NCI-H82 treated with DMSO at 0.1 percent for 48 hours (cell line): ENCODE measurements around the gene EFCAB13.

Experiments
- DNase-seq: peaks from one replicate; lab custom pipeline; 2025; ENCODE audit not compliant: unreplicated experiment; lab: John Stamatoyannopoulos, UW

EFCAB13 gene, protein sequence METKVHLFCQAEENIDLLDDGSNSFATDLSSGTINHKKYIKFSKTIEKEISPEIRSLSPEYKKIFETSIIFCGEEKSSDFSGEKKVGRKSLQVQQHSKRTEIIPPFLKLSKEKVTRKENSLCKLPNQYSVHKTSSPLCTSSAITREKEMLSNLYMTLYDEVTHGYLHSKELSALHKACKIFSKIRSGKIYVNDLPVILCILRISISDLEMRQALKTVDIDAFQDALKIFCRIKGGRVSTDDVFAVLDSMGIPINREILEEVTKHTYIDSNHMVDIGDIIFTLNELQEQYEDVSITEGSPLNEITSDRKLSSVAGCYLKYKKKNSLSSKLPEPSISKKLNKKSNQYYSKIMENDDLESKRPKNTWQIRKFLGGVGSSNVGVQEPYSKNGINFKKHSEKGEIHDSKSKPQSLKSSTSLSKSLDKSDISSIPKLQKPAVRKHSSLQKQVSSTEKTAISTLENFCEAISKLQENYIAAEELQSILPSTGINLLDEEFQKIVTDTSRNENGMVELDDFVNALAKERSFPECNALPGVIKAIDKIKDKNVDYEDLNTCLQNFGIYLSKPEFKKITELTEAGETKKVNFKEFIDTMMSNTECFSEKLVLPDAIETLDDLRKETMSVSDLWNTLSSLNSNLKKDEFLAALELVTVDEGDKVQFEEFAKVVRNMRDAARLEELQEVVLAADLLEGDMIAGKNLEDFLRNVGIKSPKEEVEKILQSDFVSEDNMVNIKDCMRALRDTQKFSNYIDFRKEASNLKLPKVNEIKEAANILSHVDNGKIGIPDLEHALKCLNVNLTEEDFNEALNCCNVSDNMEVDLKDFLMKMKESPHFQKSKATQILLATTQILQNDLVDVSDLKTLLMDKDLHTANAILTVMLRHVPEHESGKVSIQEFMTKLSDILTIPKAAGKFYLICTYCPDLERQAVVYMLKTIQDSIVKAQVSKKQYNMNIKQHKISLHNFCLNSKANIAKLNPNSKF

DNA sequence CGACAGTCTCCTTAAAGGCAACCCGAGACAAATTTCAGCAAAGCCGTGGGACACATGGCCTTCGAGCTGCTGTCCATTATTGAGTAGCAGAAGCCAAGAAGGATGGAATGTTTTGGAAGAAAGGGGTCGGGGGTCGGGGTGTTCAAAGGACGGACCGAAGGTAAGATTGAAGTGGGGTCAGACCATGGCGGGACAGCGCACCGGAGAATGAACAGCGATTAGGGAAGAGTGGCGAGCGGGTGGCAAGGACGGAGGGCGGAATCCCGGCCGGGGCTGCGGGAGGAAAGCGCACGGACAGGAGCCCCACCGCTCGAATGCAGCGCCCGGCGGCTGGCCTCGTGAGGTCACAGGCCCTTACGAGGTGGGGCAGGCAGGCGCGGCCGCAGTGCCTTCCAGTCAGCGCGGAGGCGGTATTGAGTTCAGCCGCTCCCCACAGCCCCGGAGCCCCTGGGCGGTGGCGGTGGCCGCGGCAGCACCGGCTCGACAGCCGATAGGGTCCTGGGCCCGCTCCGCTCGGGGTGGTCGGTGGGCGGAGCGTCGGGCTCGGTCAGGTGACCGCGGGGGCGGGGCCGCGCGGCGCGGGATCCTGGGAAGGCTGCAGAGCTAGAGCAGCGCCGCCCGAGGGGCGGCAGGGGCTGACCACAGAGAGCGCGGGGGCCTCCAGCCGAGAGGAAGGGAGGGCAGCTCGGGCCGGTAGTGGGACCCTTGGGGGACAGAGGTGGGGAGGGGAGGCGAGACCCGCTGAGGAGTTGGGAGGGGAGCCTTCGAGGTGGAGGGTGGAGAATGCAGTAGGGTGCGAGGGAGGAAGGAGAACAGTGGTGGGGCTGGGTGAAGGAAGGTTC, at the start of gene EFCAB13:
Gene EFCAB13, plus strand, starts transcription at position 574 of the 842 bp plus-strand sequence. CDS start 4,399 bp downstream, outside the sequence.
- DNase-seq: peak; percentile 77

DNA sequence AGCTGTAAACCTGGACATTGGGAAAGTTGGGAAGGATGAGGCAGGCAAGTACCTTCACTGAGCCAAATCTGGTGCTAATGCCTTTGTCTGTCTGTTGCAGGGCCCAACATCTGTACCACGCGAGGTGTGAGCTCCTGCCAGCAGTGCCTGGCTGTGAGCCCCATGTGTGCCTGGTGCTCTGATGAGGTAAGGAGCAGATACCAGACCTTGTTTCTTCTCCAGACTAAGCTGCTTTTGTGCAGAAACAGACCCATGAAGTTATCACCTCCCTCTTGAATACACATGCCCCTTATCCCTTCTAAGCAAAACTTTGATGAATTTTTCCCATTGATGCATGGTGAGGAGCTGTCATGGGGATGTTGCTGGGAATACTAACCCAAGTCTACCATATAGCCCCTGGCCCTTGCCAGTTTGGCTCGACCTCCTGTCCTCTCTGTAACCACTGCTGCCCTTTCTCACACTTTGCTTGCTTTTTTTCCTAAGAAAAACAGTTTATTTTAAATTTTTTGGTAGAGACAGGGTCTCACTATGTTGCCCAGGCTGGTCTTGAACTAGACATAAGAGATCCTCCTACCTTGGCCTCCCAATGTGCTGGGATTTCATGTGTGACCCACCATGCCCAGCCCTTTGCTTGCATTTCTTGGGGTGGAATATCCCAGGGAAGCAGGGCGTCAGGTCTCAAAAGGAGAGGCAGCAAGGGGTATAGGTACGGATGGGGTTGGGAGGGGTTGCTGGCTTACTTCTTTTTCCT, 49.3 kb upstream of the EFCAB13 start:
- DNase-seq: no peak

DNA sequence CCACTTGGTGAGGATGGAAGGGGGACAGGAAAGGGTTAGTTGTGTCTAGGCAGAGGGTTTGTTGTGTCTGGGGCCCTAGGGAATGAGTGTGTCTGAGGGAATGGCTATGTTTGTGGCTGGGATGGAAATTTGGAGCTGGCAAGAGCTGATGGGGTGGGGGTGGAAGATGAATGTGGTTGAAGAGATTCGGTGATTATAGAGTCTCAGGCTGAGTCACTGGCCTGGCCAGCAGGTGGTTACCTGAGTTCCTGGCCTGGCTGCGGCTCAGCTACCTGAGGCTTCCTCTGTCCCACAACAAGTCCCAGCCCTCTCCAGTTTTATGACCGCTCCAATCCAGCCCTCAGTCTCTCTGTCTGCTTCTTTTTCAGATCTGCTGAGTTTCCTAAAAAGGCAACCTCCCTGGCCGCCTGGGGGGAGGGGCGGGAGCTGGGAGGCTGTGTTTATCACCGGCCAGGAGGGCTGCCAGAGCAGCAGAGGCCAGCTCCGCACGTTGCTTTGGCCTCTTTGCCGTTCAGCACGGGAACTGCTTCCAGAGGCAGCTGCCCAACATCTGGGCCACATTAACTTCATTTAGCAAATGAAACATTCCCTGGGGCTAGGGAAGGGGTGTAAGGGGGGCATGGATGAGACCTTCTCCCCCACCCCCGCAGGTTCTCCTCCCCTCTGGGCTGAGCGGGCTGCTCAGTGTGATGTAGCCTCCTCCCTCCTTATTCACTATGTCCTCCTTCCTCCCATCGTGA, 48.3 kb upstream of the EFCAB13 start:
- DNase-seq: no peak

DNA sequence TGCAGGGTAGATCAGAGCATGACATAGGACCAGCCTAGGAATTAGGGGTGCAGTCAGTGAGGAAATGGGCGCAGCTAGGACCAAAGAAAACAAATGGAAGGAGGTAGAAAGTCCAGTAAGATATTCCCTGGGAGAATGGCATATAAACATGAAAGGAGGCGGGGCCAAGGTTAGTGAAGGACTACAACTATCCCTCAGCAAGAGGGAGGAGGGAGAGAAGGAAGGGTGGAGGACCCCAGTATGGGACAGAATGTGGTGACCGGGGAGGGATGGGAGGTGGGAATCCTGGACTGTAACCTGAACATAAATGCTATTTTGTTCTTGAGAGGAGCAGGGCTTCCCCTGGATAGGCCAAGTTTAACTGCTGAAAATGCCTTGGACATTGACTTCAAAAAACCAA, 47.3 kb upstream of the EFCAB13 start:
- DNase-seq: no peak

DNA sequence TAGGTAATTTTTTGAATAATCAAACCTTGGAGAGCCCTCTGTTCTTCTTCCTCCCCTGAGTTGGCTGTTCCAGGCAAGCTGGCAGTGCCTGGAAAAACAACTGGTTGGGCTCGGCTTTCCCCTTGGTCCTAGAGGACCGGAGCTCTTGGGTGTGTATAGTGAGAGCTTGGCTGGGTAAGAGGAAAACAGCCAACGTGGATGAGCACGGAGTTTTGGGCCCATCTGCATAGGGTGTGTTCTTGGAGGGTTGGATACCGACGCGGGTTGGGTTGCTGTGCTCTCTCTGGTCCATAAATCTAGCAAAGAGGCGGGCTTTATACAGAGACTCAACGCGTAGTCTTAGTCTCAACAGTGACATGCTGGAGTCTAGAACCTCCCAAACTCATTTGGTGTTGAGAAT, 46.9 kb upstream of the EFCAB13 start:
- no peak for DNase-seq

- no peak for DNase-seq
Observed at GRCh38 chr17:47277921-47278320, 45.8 kb upstream of the EFCAB13 start.

DNA sequence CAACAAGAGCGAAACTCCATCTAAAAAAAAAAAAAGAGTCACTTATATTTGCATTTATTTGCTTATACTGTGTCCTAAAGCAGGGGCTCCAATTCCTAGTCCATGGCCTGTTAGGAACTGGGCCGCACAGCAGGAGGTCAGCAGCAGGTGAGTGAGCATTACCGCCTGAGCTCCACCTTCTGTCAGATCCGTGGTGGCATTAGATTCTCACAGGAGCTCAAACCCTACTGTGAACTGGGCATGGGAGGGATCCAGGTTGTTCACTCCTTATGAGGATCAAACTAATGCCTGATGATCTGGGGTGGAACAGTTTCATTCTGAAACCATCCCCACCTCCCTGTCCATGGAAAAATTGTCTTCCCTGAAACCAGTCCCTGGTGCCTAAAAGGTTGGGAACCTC, 45.2 kb upstream of the EFCAB13 start:
- no peak for DNase-seq

- DNase-seq: no peak
Observed at GRCh38 chr17:47279062-47279801, 44.5 kb upstream of the EFCAB13 start.

- no peak for DNase-seq
Observed at GRCh38 chr17:47280072-47280811, 43.5 kb upstream of the EFCAB13 start.

GRCh38 chr17:47281216-47281615, 42.5 kb upstream of the EFCAB13 start:
- no peak for DNase-seq

GRCh38 chr17:47285003-47285402, 38.8 kb upstream of the EFCAB13 start:
- DNase-seq: no peak

DNA sequence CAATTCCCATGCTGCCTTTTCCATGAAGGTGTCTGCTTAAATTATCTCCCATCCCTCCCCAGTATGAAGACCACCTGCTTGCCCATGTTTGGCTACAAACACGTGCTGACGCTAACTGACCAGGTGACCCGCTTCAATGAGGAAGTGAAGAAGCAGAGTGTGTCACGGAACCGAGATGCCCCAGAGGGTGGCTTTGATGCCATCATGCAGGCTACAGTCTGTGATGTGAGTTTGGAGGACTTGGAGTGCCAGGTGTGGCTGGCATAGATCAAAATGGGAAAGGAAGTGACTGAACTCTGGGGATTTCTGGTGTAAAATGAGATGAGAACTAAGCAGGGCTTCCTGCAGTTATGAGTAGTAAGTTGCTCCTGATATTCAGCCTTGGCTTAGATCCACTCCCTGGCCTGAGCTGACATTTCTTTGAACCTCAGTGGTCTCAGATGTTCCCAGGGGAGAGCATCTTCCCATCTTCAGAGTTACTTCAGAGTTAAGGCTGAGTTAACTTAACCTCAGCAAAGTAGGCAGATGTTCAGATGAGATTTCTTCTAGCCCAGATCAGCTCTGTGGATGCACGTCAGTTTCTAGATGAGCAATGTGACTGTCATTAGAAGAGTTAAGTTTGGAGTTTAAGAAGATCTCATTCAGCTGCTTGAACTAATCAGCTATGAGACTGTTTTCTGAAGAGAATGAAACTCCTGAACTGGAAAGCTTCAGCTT, 37.4 kb upstream of the EFCAB13 start:
- DNase-seq: no peak

GRCh38 chr17:47287068-47287467, 36.7 kb upstream of the EFCAB13 start:
- DNase-seq: no peak

DNA sequence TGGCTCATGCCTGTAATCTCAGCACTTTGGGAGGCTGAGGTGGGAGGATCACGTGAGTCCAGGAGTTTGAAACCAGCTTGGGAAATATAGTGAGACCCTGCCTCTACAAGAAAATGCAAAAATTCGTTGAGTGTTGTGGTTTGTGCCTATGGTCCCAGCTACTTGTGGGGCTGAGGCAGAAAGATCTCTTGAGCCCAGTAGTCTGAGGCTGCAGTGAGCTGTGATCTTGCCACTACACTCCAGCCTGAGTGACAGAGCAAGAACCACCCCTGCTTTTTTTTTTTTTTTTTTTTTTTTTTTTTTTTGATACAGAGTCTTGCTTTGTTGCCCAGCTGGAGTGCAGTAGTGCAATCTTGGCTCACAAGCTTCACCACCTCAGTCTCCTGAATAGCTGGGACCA, 36.1 kb upstream of the EFCAB13 start:
- DNase-seq: no peak

DNA sequence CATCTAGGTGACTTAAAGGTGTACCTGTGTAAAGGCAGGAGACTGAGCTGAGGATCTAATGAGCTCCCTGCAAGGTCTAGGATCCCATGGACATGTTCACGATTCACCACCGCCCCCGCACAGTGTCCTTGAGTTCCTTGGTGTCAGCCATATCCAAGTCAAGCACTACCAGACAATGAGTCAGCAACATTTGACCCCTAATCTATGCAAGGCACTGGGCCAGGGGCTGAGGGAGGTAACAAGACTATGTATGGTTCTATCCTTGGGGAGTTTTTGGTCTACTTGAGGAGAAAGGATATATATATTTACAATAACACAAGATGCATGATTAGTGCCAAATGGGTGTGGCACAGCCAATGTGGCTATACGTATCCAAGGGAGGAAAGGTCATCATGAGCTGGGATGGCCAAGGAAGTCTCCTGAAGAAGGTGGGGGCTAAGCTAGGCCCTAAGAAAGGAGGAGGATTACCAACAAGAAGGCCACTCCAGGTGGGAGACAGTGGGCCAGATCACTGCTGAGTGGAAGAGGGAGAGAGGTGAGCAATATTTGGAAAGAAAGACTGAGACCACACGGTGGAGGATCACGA, 35.1 kb upstream of the EFCAB13 start:
- DNase-seq: no peak

DNA sequence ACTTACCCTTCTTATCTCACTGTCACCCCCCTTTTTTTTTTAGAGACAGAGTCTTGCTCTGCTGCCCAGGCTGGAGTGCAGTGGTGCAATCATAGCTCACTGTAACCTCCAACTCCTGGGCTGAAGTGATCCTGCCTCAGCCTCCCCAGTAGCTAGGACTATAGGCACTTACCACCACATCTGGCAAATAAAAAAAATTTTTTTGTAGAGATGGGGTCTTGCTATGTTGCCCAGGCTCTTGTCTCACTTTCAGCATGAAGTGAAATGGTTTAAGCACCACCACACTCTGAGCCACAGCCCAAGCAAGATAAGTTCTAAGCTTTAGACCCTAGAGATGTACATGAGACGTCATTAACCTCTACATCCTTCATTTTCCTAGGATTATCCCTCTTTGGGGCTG, 34.5 kb upstream of the EFCAB13 start:
- no peak for DNase-seq

- no peak for DNase-seq
Observed at GRCh38 chr17:47290870-47291241, 32.9 kb upstream of the EFCAB13 start.
